HPDE6-E6E7 (cell line): Measurements from ENCODE around the gene AGRN.

Source experiments
- DNase-seq: peaks from one replicate; pipeline ENCODE4 v3.0.0; 2011; ENCODE audit warnings: missing footprints; ENCODE audit errors: extremely low spot score

Gene AGRN

GRCh38 chr1:1035291-1035943 lies 15.5 kb downstream of the AGRN start:
- DNase-seq: no peak

GRCh38 chr1:1037366-1038327 lies 17.7 kb downstream of the AGRN start:
- no peak for DNase-seq

GRCh38 chr1:1038694-1039093 lies 18.8 kb downstream of the AGRN start:
- DNase-seq: no peak

- DNase-seq: no peak
Measured at GRCh38 chr1:1039145-1039910, 19.4 kb downstream of the AGRN start.

GRCh38 chr1:1040004-1040991 lies 20.4 kb downstream of the AGRN start:
- peak; percentile 66 for DNase-seq

GRCh38 chr1:1041092-1041523 lies 21.2 kb downstream of the AGRN start:
- no peak for DNase-seq

- no peak for DNase-seq
Measured at GRCh38 chr1:1041873-1042272, 22.0 kb downstream of the AGRN start.

GRCh38 chr1:1042835-1043234 lies 22.9 kb downstream of the AGRN start:
- DNase-seq: no peak

- no peak for DNase-seq
Measured at GRCh38 chr1:1043411-1043810, 23.5 kb downstream of the AGRN start.

- DNase-seq: no peak
Measured at GRCh38 chr1:1043921-1044320, 24.0 kb downstream of the AGRN start.

- DNase-seq: no peak
Measured at GRCh38 chr1:1044455-1045078, 24.6 kb downstream of the AGRN start.

GRCh38 chr1:1045129-1045528 lies 25.2 kb downstream of the AGRN start:
- DNase-seq: no peak

- no peak for DNase-seq
Measured at GRCh38 chr1:1046243-1046642, 26.3 kb downstream of the AGRN start.

GRCh38 chr1:1046767-1047166 lies 26.8 kb downstream of the AGRN start:
- DNase-seq: no peak

- DNase-seq: no peak
Measured at GRCh38 chr1:1047407-1047806, 27.5 kb downstream of the AGRN start.

GRCh38 chr1:1047963-1048362 lies 28.0 kb downstream of the AGRN start:
- DNase-seq: no peak

GRCh38 chr1:1048765-1049164 lies 28.8 kb downstream of the AGRN start:
- DNase-seq: no peak

- DNase-seq: no peak
Measured at GRCh38 chr1:1049318-1050165, 29.6 kb downstream of the AGRN start.

- no peak for DNase-seq
Measured at GRCh38 chr1:1050577-1051052, 30.7 kb downstream of the AGRN start.
